Stimulated activated CD4-positive, alpha-beta T cell treated with anti-CD3 and anti-CD28 coated beads, Interleukin-15, amount 100 ng/mL, for 24 hours (primary cell): ENCODE results near the gene CA5B.

Experiments
- DNase-seq: peaks from one replicate; pipeline ENCODE4 v3.0.0-alpha.2; 2020

The CA5B gene

DNA sequence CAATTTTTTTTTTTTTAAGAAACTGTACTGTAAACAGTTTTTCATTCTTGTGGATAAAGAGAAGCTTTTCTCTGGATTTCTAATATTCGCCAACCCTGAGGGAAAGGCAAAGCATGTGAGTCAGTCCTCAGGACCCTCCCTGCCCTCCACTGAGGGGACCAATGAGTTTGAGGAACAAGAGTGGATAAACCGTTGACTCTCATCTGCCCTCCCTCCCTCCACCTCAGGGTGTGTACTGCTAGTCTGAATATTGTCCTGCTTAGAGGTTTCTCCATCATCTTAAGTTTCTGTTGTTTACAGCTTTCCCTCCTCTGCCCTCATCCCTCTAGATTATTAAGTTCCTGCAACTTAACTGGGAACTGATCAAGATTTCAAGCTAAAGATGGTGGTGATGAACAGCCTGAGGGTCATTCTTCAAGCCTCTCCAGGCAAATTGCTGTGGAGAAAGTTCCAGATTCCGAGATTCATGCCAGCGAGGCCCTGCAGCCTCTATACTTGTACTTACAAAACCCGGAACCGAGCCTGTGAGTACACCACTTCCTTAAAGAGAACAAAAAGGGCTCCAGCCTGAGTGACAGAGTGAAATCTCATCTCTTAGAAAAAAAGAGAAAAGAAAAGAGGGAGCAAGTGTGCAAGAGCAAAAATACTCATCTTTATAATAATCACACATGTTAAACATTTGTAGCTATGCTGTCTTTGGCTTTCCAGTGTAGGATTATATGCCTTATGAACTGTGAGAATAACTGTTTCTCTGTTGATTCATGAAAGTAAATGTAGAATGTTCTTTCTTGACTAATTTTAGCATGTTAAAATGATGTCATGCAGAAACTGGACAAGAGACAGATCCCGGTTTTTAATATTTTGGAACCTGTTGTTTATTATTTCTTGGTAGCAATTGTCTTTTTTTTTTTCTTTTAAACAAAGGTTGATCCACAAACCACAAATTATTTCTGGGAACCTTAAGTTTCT is 11.9 kb downstream of the CA5B start:
- DNase-seq: peak; percentile 9

DNA sequence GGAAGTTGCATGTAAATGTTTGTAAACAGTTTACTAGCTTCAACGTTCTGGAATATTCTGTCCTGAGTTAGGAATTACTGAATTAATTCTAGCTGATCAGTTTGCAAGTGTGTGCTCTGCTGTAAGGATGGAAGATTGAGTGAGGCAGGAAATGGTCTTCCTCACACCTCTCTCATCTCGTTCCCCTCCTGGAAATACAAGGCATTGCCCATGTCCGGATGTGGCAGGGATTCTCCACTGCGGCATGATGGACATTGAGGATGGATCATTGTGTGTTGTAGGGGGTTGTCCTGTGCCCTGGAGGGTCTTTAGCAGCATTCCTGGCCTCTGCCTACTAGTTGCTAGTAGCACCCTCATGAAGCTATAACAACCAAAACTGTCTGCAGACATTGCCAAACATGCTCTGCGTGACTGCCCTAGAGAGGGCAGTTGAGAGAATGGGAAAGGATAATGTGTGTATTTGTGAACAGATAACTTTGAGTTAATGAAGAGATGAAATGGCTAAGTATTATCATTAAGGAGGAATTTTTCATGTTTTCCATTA is 12.6 kb downstream of the CA5B start:
- DNase-seq: no peak

DNA sequence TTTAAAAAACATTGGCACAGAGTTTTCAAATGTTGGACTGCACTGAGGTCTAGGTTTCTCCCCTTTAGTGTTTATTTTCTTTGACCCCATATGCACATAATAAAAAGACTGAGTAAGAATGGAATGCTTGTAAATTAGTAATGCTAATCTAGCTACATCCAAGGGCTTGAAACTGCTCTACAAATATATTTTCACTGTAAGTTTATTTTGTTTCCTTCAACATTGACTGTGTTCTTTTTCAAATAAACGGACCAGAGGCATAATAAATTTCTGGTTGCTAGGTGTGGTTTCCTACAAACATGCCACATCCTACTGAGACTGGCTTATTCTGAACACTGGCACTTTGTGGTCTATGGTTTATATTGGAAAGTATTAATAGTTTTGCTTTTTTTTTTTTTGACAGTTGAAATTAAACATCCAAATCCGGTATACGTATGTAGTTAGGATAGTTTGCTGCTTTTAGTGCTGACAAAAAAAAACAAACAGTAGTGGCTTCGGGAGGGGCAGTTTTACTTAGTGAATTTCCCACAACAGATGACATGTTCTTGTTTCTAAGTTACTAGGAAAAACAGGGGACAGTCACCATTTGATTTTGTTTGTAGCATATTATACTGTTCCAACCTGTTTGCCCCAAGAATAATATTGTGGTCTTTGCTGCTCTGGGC is 13.2 kb downstream of the CA5B start:
- DNase-seq: no peak

DNA sequence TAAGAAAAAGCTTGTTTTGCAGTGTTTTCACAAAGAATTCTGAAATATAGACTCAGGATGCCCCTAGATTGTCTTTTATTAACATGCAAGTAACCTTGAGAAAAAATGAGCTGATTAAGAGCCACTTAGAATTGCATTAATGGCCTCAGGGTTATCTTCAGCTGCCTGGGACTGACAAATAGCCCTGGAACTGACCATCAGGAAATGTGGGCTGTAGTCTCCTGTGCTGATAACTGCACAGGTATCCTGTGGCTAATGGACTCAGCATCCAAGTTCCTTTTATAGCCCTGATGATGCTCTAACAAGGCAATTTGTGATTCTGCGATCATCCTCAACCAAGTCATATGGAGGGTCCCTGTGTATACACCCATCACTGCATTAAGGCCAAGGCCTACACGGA is 17.0 kb downstream of the CA5B start:
- no peak for DNase-seq

DNA sequence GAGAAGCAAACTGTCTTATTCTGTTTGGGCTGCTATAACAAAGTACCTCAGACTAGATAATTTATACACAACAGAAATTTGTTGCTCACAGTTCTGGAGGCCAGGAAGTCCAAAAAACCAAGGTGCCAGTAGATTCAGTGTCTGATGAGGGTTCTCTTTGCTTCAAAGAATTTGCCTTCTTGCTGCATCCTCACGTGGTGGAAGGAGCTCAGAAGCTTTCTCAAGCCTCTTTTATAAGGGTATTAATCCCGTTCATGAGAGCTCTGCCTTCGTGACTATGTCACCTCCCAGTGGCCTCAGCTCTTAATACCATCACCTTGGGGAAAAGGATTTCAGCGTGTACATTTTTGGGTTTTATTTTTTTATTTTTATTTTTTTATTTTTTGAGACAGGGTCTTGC is 20.1 kb downstream of the CA5B start:
- no peak for DNase-seq

DNA sequence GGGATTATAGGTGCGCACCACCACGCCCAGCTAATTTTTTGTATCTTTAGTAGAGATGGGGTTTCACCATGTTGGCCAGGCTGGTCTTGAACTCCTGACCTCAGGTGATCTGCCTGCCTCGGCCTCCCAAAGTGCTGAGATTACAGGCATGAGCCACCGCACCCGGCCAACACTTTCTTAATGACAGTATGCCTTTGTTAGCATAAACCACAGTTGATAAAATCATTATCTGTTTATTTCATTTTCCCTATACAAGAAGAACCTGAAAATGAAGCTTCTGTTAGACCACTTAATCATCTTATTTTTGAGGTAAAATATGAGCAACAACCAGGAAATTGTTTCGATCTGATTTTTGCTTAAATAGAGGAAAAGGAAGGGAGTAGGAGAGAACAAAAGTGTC is 21.8 kb downstream of the CA5B start:
- peak; percentile 14 for DNase-seq

DNA sequence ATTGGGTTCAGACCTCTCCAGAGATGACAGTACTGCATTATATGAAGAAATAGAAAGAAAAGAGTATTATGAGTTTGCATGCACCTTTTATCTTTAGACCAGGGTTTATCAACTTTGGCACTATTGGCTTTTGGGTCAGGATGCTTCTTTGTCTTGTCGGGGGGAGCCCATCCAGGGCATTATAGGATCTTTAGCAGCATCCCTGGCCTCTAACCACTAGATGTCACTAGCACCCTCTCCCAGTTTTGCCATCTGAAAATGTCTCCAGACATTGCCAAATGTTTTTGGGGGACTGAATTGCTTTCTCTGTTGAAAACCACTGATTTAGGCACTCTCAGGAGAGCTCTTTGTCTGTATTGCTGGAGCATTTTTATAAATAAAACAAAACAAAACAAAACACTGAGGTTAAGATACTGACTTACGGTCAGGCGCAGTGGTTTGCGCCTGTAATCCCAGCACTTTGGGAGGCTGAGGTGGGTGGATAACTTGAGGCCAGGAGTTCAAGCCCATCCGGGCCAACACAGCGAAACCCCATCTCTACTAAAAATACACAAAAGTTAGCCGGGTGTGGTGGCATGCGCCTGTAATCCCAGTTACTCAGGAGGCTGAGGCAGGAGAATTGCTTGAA is 23.6 kb downstream of the CA5B start:
- peak; percentile 25 for DNase-seq

DNA sequence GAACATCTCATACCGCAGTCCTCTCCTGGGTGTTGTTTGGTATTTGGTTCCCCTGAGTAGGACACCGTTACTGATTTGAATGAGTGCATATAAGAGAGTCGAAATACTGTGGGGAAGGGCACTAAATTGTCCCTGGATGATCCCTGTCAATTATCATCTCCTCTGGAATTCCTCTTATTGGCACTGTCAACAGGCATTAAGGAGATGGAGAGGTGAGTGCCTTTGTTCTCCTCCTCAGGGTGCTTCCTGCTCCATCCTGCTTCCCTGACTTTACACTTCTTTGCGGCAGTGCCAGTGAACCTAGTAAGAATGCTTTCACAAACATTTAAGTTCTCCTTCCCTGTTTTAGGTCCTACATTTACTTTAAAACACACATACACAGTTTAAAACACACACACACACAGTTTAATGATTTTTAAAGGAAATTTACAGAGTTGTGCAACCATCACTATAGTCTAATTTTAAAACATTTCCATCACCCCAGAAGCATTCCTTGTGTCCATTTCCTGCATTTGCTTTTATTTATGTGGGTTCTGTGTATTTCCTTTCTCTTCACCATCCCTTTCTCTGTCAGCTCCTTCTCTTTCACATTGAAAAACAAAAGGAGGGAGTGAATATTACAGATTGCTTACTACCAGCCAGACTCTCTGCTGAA is 31.4 kb downstream of the CA5B start:
- DNase-seq: no peak

DNA sequence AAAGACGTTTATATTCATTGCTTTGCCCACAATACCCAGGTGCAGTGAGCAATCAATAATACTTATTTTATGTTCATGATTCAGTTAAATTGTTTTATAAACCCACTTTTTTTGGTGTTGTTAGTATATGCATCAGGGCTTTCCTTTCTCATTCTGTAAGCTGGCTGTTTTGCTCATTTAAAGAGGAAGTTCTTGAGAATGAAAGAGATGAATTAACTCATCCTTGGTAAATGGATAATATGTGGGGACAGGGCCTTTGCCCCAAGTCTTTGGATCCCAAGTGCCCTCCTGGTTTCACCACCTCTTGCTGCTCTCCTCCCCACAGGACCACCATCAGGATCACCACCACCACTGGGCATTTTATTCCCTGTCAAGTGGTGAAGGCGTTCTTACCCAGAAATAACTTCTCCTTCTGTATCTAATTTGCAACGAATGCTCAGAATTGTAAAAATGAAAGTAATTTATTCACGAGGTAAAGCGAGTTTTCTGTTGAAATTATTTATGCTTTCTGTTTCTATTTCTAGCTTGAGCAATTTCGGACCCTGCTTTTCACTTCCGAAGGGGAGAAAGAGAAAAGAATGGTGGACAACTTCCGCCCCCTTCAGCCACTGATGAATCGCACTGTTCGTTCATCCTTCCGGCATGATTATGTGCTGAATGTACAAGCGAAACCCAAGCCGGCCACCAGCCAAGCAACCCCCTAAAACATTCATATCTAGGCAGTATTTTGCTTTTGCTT is 44.1 kb downstream of the CA5B start:
- no peak for DNase-seq

DNA sequence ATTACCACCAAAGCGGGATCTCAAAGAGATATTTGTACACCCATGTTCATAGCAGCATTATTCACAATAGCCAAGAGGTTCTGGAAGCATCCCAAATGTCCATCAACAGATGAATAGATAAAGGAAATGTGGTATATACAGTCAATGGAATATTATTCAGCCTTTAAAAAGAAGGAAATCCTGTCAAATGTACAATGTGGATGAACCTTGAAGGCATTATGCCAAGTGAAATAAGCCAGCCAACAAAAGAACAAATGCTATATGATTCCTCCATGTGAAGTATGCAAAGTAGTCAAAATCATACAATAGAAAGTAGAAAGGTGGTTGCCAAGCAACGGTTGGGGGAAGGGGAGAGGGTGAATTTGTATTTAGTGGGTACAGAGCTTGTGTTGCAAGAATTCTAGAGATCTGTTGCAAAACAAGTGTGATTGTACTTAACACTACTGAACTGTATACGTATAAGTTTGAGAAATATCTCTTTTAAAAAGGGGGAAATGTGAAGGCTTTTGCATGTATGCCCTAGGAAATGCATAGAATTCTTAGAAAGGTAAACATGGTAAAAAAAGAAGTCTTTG is 47.2 kb downstream of the CA5B start:
- DNase-seq: no peak

DNA sequence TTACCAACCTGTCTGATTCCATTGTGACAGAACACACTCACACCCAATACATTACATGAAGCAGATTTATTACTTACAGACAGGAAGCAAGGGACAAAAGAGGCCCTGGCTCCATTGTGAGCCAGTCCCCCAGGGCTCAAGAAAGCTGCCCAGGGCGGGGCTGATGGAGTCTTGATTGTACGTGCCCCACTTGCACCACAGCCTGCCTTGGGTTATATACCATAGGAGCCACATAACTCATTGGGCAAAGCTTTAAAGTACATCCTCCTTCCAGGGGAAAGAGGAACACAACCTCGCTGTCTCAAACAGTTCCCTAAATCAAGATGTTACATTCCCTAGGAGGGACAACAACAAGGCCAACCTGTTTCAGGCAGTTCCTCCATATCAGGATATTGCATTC is 48.8 kb downstream of the CA5B start:
- DNase-seq: no peak

DNA sequence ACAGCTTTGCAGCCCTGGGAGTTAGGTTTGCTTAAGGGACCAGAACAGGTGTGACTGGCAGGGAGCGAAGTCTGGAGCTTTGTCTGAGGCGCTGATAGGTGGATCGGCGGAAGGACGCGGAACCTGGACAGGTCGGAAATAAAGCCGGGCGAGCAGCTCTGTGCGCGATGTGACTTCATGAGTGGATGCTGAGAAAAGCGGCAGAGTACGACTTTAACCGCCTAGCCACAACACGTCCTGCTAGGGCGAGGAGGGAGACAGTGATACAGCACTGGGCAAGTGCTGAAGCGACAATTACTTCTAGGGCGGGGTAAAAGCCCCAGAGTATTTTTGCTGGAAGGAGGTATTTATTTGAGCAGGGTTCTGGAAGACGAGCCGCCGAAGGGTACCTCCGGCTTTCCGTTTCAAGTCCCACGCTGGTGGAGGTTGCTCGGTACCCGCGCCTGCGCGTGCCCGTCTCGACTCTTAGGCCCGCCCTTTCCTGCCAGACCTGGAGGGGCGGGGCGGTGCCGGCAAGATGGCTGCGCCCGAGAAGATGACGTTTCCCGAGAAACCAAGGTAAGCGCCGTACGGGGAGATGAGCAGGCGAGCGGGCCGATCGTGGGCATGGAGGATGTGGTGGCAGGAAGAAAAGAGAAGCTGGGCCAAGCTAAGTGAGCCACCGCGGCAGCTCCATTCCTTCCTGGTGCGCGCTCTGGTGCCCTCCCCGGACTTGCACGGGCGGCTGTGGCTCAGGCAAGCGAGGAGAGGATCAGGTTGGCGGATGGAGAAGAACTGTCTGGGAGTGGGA is 52.1 kb downstream of the CA5B start, which contains the start of gene ZRSR2:
TSS of gene ZRSR2 (plus strand) at position 506 of the 790 bp plus-strand sequence. CDS start at position 518, 12 bp downstream.
- DNase-seq: peak; percentile 88

DNA sequence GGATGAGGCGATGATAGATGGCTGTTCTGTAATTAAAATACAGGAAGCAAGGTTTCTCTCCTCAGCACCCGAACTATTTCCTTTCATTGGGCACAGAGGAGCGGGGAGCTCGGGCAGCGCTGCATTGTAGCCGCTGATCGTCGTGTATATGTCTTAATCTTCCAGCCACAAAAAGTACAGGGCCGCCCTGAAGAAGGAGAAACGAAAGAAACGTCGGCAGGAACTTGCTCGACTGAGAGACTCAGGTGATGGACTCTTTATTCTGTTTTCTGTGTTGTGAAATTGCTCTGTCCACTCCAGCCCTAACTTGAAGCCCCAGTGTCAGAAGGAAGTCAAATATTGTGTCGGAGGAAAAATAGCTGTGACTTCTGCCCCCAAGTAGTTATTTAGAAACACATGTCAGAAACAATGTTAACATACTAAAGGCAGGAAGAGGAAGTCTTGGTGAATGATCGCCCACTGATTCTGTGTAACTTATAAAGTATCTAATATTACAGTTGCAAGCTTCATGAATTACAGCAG is 52.8 kb downstream of the CA5B start:
- no peak for DNase-seq

DNA sequence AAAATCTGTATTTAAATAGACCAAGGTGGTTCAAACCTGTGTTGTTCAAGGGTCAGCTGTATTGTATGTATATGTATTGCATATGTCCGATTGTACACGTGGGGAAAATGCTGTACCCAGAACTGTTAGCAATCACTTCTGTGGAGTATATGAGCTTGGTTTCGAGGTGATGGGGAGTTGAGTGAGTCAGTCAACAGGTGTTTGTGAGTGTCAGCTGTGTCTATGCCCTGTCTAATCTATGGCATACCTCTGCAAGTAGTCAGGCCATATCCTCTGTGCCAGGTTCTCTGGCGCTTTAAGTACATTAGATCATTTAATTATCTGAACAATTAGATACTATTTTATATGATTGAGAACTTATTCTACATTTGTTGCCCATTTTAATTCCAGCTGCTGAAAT is 59.6 kb downstream of the CA5B start:
- no peak for DNase-seq

DNA sequence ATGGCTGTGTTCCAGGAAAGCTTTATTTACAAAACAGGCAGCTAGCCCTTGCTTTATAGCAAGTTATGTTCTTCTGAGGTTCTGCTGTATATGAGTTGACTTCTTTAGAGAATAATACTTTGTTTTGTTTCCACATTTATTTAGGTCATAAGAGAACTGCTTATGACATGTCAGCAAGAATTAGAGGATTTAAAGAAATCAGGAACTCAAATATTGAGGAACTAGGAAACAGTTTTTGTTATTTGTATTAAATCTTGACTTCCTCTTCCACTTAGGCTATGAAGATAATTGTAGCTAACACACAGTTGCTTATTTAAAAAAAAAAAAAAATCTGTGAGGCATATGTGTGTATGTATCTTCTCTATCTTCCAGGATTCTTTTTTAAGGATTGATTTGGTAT is 66.5 kb downstream of the CA5B start:
- no peak for DNase-seq

DNA sequence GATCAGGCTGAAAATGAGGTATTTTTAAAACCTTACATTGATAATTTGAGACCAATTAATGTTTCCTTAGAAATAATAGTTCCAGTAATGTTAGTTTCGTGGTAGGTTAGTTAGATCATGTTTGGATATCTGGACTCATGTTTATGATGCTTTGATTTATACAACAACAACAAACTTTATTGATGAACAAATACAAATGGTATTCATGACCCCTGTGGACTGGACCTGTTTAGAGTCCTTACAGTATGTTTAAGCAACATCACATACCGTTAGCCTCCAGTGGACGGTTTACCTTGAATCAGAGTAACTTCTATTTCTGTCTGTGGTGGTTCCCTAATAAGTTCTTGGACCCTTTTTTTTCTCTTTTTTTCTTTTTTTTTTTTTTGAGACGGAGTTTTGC is 70.2 kb downstream of the CA5B start:
- no peak for DNase-seq

DNA sequence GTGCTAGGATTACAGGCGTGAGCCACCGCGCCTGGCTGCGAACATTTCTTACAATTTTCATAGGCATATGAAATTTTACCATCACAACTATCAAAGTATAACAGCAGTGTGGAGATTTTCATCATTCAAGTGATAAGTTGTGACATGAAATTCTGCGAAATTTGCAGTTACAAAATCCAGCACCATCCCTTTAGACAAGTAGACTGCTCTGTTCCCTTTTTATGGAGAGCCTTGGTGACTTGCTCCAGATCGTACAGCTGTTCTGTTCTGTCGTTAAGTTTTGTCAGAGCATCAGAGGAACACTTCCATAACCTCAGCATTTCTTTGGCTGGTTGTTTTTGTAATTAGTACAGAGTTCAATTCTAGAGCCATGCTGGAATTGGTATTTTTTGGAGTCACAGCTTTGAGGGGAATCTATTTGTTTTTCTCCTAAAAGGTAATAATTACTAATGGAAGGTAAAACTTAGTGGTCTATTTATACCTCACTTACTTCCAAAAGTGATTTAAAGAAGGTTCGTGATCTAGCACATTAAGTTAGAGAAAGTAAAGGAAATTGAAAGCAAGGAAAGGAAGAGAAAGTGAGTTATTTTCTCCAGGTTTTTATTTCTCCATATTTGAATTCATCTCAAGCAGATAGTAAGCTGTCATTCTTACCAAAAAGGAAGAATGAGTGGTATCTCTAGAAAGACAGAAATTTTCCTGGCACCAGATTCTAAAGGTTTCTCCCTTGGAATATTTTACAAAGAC is 74.3 kb downstream of the CA5B start:
- DNase-seq: no peak

DNA sequence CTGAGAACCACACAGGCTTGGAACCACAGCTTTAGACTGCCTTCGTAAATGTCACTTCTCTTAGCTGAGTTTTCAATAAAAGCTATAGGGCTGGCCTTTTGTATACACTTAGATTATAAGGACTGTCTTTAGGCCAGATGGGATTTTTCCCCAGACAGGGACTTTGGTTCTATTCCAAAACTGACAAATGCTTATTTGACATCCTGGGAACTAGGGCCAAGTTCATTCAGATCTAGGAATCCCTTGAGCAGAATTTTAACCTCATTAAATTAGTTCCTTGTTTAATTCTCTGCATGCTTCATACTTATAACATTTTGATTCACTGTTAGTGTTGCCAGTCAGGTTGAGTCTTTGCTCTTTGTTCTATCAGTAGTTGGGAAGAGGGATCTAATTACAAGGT is 75.3 kb downstream of the CA5B start:
- DNase-seq: no peak

DNA sequence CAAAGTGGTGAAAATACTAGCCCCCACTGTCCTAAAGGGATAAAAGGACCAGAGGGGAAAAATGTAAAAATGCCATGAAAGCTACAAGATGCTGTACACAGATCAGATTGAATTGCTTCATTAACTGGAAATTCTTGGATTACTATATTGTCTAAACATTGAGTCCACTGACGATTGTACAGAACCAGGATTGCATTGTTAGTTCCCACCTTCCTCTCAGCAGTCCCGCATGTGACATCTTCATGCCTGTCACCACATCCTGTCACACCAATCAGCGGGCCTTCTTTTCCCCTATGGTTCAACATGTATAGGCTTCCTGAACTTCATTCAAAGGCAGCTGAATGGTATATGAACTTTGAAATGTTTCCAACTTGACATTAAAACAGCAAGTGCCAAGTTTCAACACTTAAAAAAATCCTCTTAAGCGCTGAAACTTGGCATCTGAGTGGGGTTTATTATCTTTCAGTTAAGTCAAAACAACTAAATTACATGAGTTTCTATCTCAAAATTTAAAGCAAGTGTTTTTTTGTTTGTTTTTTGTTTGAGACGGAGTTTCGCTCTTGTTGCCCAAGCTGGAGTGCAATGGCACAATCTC is 76.8 kb downstream of the CA5B start:
- no peak for DNase-seq
